HUES6 (cell line): ENCODE results near the gene ZNF581.

ENCODE experiments used
- H3K27ac ChIP-seq: 2 replicates; pipeline ENCODE4 v1.7.0; 2013; ENCODE audit warnings: low read depth, mild to moderate bottlenecking, low read length, inconsistent platforms
- H3K27me3 ChIP-seq: 2 replicates; pipeline ENCODE4 v1.6.1; 2013; ENCODE audit warnings: low read length; ENCODE audit not compliant: control insufficient read depth, insufficient read depth
- H3K36me3 ChIP-seq: 2 replicates; pipeline ENCODE4 v1.6.1; 2013; ENCODE audit warnings: low read length; ENCODE audit not compliant: control insufficient read depth, insufficient read depth
- H3K4me1 ChIP-seq: 2 replicates; pipeline ENCODE4 v1.6.1; 2013; ENCODE audit warnings: low read length; ENCODE audit not compliant: control insufficient read depth, insufficient read depth
- H3K4me3 ChIP-seq: 2 replicates; pipeline ENCODE4 v1.5.1; 2013; ENCODE audit warnings: low read depth, low read length
- H3K9ac ChIP-seq: one replicate; pipeline ENCODE4 v1.6.1; 2013; ENCODE audit warnings: mild to moderate bottlenecking, low read length
- H3K9me3 ChIP-seq: 2 replicates; pipeline ENCODE4 v1.6.1; 2013; ENCODE audit warnings: low read depth, low read length; ENCODE audit not compliant: control insufficient read depth, insufficient read depth

Gene ZNF581

DNA sequence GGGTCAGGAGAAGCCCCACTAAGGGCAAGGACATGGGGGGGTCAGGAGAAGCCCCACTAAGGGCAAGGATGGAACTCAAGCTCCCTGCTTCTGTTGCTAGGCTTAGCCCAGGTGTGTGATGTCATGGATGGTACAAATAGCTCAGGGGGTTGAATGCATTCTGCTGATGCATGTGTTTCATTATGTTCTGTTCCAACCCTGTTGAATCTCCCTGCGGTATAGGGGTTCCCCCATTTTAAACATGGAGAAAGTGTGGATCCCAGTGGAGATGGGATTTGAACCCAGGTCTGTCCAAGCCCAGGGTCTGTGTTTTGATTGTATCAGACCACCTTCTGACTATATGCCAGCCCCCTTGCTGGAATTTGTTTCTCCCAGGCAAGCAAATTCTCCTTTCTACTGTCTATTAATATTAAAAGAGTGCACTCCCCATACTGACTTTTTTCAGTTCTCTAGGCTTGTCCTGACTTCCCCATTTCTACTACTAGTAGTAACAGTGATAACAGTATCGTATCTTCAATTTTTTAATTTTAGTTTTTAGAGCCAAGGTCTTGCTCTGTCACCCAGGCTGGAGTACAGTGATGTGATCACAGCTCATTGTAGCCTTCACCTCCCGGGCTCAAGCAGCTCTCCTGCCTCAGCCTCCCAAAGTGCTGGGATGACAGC lies 31.3 kb upstream of the ZNF581 start:
- Histone ChIP-seq H3K36me3 (peaks cover 31% of the 10 kb centered on the region), H3K27me3 (no peaks in the 10 kb centered on the region)

GRCh38 chr19:55613396-55613795 lies 30.1 kb upstream of the ZNF581 start:
- no peak overlapping the region for H3K4me3 ChIP-seq
- no peaks in the 10 kb centered on the region for H3K9me3 ChIP-seq
- H3K36me3 ChIP-seq = peaks cover 36% of the 10 kb centered on the region
- H3K27me3 ChIP-seq = no peaks in the 10 kb centered on the region
- no peak overlapping the region for H3K9ac ChIP-seq
- H3K27ac ChIP-seq = no peak overlapping the region
- no peaks in the 10 kb centered on the region for H3K4me1 ChIP-seq

More for the DNA sequence above, 31.3 kb upstream of the ZNF581 start:
- Histone ChIP-seq H3K4me3 (no peak overlapping the region), H3K4me1 (no peaks in the 10 kb centered on the region), H3K27ac (no peak overlapping the region), H3K9ac (no peak overlapping the region), H3K9me3 (no peaks in the 10 kb centered on the region)

DNA sequence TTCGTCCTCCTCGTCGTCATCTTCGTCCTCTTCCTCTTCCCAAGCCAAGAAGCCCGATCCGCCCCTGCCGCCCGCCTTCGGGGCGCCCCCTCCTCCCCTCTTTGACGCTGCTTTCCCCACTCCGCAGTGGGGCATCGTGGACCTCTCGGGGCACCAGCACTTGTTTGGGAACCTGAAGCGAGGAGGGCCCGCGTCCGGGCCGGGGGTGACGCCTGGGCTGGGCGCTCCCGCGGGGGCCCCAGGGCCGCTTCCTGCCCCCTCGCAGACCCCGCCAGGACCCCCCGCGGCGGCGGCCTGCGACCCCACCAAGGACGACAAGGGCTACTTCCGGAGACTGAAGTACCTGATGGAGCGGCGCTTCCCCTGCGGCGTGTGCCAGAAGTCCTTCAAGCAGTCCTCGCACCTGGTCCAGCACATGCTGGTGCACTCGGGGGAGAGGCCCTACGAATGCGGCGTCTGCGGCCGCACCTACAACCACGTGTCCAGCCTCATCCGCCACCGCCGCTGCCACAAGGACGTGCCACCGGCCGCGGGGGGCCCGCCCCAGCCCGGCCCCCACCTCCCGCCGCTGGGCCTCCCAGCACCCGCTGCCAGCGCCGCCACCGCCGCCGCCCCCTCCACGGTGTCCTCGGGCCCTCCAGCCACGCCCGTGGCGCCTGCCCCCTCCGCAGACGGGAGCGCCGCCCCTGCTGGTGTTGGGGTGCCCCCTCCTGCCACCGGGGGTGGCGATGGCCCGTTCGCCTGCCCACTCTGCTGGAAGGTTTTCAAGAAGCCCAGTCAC lies 29.3 kb upstream of the ZNF581 start:
- Histone ChIP-seq H3K27ac (no peak overlapping the region), H3K36me3 (peaks cover 34% of the 10 kb centered on the region), H3K4me3 (no peak overlapping the region), H3K9me3 (no peaks in the 10 kb centered on the region), H3K9ac (no peak overlapping the region), H3K27me3 (no peaks in the 10 kb centered on the region), H3K4me1 (no peaks in the 10 kb centered on the region)

- Histone ChIP-seq H3K4me1 (no peaks in the 10 kb centered on the region), H3K4me3 (no peak overlapping the region), H3K27ac (no peak overlapping the region), H3K36me3 (peaks cover 26% of the 10 kb centered on the region), H3K9me3 (no peaks in the 10 kb centered on the region), H3K9ac (no peak overlapping the region), H3K27me3 (no peaks in the 10 kb centered on the region)
Observed at GRCh38 chr19:55614711-55615542, 28.5 kb upstream of the ZNF581 start.

DNA sequence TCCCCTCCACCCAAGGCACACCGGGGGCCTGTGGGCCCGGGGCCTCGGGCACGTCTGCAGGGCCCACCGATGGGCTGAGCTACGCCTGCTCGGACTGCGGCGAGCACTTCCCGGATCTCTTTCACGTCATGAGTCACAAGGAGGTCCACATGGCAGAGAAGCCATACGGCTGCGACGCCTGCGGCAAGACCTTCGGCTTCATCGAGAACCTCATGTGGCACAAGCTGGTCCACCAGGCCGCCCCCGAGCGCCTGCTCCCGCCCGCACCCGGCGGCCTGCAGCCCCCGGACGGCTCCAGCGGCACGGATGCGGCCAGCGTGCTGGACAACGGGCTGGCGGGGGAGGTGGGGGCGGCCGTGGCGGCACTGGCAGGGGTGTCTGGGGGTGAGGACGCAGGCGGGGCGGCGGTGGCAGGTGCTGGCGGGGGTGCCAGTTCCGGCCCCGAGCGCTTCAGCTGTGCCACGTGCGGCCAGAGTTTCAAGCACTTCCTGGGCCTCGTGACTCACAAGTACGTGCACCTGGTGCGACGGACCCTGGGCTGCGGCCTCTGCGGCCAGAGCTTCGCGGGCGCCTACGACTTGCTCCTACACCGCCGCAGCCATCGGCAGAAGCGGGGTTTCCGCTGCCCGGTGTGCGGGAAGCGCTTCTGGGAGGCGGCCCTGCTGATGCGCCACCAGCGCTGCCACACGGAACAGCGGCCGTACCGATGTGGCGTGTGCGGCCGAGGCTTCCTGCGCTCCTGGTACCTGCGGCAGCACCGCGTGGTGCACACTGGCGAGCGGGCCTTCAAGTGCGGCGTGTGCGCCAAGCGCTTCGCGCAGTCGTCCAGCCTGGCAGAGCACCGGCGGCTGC lies 27.7 kb upstream of the ZNF581 start:
- Histone ChIP-seq H3K9me3 (no peaks in the 10 kb centered on the region), H3K4me3 (no peak overlapping the region), H3K27me3 (no peaks in the 10 kb centered on the region), H3K36me3 (peaks cover 33% of the 10 kb centered on the region), H3K9ac (no peak overlapping the region), H3K4me1 (no peaks in the 10 kb centered on the region), H3K27ac (no peak overlapping the region)

GRCh38 chr19:55616395-55616875 lies 27.0 kb upstream of the ZNF581 start:
- Histone ChIP-seq H3K9ac (no peak overlapping the region), H3K4me3 (no peak overlapping the region), H3K27ac (no peak overlapping the region), H3K9me3 (no peaks in the 10 kb centered on the region), H3K36me3 (peaks cover 39% of the 10 kb centered on the region), H3K4me1 (no peaks in the 10 kb centered on the region), H3K27me3 (no peaks in the 10 kb centered on the region)

- Histone ChIP-seq H3K4me3 (no peak overlapping the region), H3K27me3 (no peaks in the 10 kb centered on the region), H3K9ac (no peak overlapping the region), H3K4me1 (no peaks in the 10 kb centered on the region), H3K9me3 (no peaks in the 10 kb centered on the region), H3K36me3 (peaks cover 41% of the 10 kb centered on the region), H3K27ac (no peak overlapping the region)
Observed at GRCh38 chr19:55617426-55617825, 26.0 kb upstream of the ZNF581 start.

GRCh38 chr19:55618426-55618825 lies 25.0 kb upstream of the ZNF581 start:
- H3K9ac ChIP-seq = no peak overlapping the region
- no peaks in the 10 kb centered on the region for H3K27me3 ChIP-seq
- H3K4me1 ChIP-seq = no peaks in the 10 kb centered on the region
- H3K36me3 ChIP-seq = peaks cover 42% of the 10 kb centered on the region
- H3K9me3 ChIP-seq = no peaks in the 10 kb centered on the region
- no peak overlapping the region for H3K27ac ChIP-seq
- H3K4me3 ChIP-seq = no peak overlapping the region

DNA sequence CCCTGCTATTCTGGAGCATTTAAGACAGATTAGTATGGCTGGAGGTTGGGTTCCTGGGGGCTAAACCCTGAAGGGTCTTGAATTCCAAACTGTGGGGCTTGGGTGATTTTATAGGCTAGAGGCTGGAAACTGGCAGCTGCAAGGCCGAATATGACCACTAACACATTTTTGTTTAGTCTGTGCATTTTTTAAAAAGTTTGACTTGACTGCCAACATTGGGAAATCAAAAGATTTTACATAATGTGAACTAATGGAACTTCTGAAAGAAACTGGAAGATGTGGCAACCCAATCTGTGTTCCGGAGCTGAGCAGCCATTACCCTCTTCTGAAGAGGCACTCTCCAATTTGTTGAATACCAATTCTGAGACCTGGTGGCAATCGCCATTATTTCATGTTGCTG lies 24.2 kb upstream of the ZNF581 start:
- Histone ChIP-seq H3K36me3 (peaks cover 42% of the 10 kb centered on the region), H3K27ac (no peak overlapping the region), H3K4me3 (no peak overlapping the region), H3K27me3 (no peaks in the 10 kb centered on the region), H3K4me1 (no peaks in the 10 kb centered on the region; the same call in 1 of the 2 replicates), H3K9me3 (no peaks in the 10 kb centered on the region), H3K9ac (no peak overlapping the region)

GRCh38 chr19:55620410-55621204 lies 22.8 kb upstream of the ZNF581 start:
- Histone ChIP-seq H3K4me1 (no peaks in the 10 kb centered on the region; the same call in 1 of the 2 replicates), H3K4me3 (no peak overlapping the region), H3K36me3 (peaks cover 33% of the 10 kb centered on the region), H3K27ac (no peak overlapping the region), H3K9ac (no peak overlapping the region), H3K27me3 (no peaks in the 10 kb centered on the region), H3K9me3 (no peaks in the 10 kb centered on the region)
